Measurements from ENCODE around the gene KCNMA1. TPM values are rescaled to one million over a fixed set of nuclear protein-coding genes. Genes with fewer than 3 reads are reported as not detected.

Gene KCNMA1
- total RNA-seq, 1 donor from 2014 or later: 0.39 TPM

- intact Hi-C loops (cut with micrococcal nuclease): no loop called here
Observed at GRCh38 chr10:77512219-77512578, 125.4 kb downstream of the KCNMA1 start.

GRCh38 chr10:77511498-77512218 lies 126.0 kb downstream of the KCNMA1 start:
- intact Hi-C loops (cut with micrococcal nuclease): no loop called here

GRCh38 chr10:77510695-77511094 lies 126.9 kb downstream of the KCNMA1 start:
- intact Hi-C loops (cut with micrococcal nuclease): no loop called here

GRCh38 chr10:77510294-77510693 lies 127.3 kb downstream of the KCNMA1 start:
- intact Hi-C loops (cut with micrococcal nuclease): no loop called here

- intact Hi-C loops (cut with micrococcal nuclease): no loop called here
Observed at GRCh38 chr10:77509391-77509790, 128.2 kb downstream of the KCNMA1 start.

GRCh38 chr10:77507291-77507880 lies 130.2 kb downstream of the KCNMA1 start:
- intact Hi-C loops (cut with micrococcal nuclease): no loop called here

- intact Hi-C loops (cut with micrococcal nuclease): no loop called here
Observed at GRCh38 chr10:77506517-77507200, 130.9 kb downstream of the KCNMA1 start.

GRCh38 chr10:77505431-77506334 lies 131.9 kb downstream of the KCNMA1 start:
- intact Hi-C loops (cut with micrococcal nuclease): no loop called here

GRCh38 chr10:77504873-77505257 lies 132.7 kb downstream of the KCNMA1 start:
- intact Hi-C loops (cut with micrococcal nuclease): no loop called here

GRCh38 chr10:77504196-77504872 lies 133.3 kb downstream of the KCNMA1 start:
- intact Hi-C loops (cut with micrococcal nuclease): no loop called here

GRCh38 chr10:77501846-77502261 lies 135.8 kb downstream of the KCNMA1 start:
- intact Hi-C loops (cut with micrococcal nuclease): no loop called here

GRCh38 chr10:77501152-77501845 lies 136.3 kb downstream of the KCNMA1 start:
- intact Hi-C loops (cut with micrococcal nuclease): no loop called here

GRCh38 chr10:77500754-77501151 lies 136.9 kb downstream of the KCNMA1 start:
- intact Hi-C loops (cut with micrococcal nuclease): no loop called here

- intact Hi-C loops (cut with micrococcal nuclease): no loop called here
Observed at GRCh38 chr10:77498829-77499228, 138.8 kb downstream of the KCNMA1 start.

GRCh38 chr10:77498210-77498609 lies 139.4 kb downstream of the KCNMA1 start:
- intact Hi-C loops (cut with micrococcal nuclease): no loop called here

- intact Hi-C loops (cut with micrococcal nuclease): no loop called here
Observed at GRCh38 chr10:77497748-77498147, 139.9 kb downstream of the KCNMA1 start.

GRCh38 chr10:77496941-77497420 lies 140.6 kb downstream of the KCNMA1 start:
- intact Hi-C loops (cut with micrococcal nuclease): no loop called here

GRCh38 chr10:77494756-77495541 lies 142.7 kb downstream of the KCNMA1 start:
- intact Hi-C loops (cut with micrococcal nuclease): no loop called here

- intact Hi-C loops (cut with micrococcal nuclease): no loop called here
Observed at GRCh38 chr10:77494327-77494726, 143.3 kb downstream of the KCNMA1 start.
